ENCODE data around the gene PHACTR1.
"Not testable (repeated sequence)": the region's sequence is repeated elsewhere in the genome, so short reads cannot be mapped to it uniquely, and the experiment has no call there.

DNA sequence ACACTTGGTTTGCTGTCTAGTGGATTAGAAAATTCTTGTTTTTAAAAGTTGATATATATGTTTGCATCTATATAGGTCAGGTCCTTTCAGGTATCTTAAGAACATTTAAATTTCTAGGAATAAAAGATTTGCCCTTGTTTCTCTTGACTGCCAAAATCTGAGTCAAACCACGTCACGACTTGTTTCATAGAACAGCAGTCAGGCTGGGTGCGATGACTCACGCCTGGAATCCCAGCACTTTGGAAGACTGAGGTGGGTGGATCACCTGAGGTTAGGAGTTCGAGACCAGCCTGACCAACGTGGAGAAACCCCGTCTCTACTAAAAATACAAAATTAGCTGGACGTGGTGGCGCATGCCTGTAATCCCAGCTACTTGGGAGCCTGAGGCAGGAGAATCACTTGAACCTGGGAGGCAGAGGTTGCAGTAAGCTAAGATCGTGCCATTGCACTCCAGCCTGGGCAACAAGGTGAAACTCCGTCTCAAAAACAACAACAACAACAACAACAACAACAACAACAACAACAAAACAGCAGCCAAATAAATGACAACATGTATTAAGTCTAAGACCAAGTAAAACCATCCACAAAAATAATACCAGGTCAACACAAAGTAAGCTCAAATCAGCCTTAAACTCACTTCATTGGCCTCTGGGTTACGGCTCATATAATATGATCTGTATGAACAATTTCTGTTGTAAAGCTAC is 46.3 kb downstream of the PHACTR1 start:
- TF ChIP-seq, protein P1, sequence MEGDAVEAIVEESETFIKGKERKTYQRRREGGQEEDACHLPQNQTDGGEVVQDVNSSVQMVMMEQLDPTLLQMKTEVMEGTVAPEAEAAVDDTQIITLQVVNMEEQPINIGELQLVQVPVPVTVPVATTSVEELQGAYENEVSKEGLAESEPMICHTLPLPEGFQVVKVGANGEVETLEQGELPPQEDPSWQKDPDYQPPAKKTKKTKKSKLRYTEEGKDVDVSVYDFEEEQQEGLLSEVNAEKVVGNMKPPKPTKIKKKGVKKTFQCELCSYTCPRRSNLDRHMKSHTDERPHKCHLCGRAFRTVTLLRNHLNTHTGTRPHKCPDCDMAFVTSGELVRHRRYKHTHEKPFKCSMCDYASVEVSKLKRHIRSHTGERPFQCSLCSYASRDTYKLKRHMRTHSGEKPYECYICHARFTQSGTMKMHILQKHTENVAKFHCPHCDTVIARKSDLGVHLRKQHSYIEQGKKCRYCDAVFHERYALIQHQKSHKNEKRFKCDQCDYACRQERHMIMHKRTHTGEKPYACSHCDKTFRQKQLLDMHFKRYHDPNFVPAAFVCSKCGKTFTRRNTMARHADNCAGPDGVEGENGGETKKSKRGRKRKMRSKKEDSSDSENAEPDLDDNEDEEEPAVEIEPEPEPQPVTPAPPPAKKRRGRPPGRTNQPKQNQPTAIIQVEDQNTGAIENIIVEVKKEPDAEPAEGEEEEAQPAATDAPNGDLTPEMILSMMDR (IDR thresholded peaks at IDR 0.05), result not testable (repeated sequence)
- TF ChIP-seq, protein P2, sequence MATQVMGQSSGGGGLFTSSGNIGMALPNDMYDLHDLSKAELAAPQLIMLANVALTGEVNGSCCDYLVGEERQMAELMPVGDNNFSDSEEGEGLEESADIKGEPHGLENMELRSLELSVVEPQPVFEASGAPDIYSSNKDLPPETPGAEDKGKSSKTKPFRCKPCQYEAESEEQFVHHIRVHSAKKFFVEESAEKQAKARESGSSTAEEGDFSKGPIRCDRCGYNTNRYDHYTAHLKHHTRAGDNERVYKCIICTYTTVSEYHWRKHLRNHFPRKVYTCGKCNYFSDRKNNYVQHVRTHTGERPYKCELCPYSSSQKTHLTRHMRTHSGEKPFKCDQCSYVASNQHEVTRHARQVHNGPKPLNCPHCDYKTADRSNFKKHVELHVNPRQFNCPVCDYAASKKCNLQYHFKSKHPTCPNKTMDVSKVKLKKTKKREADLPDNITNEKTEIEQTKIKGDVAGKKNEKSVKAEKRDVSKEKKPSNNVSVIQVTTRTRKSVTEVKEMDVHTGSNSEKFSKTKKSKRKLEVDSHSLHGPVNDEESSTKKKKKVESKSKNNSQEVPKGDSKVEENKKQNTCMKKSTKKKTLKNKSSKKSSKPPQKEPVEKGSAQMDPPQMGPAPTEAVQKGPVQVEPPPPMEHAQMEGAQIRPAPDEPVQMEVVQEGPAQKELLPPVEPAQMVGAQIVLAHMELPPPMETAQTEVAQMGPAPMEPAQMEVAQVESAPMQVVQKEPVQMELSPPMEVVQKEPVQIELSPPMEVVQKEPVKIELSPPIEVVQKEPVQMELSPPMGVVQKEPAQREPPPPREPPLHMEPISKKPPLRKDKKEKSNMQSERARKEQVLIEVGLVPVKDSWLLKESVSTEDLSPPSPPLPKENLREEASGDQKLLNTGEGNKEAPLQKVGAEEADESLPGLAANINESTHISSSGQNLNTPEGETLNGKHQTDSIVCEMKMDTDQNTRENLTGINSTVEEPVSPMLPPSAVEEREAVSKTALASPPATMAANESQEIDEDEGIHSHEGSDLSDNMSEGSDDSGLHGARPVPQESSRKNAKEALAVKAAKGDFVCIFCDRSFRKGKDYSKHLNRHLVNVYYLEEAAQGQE (IDR thresholded peaks at IDR 0.05; ENCODE audit: low read depth, low read length), result not testable (repeated sequence)
- not testable (repeated sequence) for TF ChIP-seq POLR2AphosphoS5 (IDR thresholded peaks at IDR 0.05; ENCODE audit: low read depth, low read length); EZH2phosphoT487 (IDR thresholded peaks at IDR 0.05; ENCODE audit: borderline replicate concordance, low read depth)

Measured in SK-N-SH (cell line).